Measurements from ENCODE around the gene MAPKAPK5.
"Not testable (repeated sequence)": the region's sequence is repeated elsewhere in the genome, so short reads cannot be mapped to it uniquely, and the experiment has no call there.

Gene MAPKAPK5

GRCh38 chr12:111826992-111827391 is 15.0 kb upstream of the MAPKAPK5 start:
- Histone ChIP-seq H3K4me1 (ENCODE audit: insufficient read depth, low read length, poor library complexity, severe bottlenecking) (no peaks in the 10 kb centered on the region), H3K9me3 (ENCODE audit: insufficient read depth, low read depth, low read length) (no peaks in the 10 kb centered on the region), H4K20me1 (ENCODE audit: insufficient read depth, low read length, poor library complexity, severe bottlenecking) (no peaks in the 10 kb centered on the region), H3K4me2 (ENCODE audit: low read depth, low read length, poor library complexity, severe bottlenecking) (no peak overlapping the region), H3K79me2 (ENCODE audit: insufficient read depth, low read length) (no peaks in the 10 kb centered on the region), H3K9ac (ENCODE audit: low read depth, low read length, poor library complexity, severe bottlenecking) (no peak overlapping the region), H2AFZ (ENCODE audit: low read length) (no peak overlapping the region), H3F3A (ENCODE audit: low read depth) (no peaks in the 10 kb centered on the region), H3K27me3 (ENCODE audit: insufficient read depth, low read length, poor library complexity, severe bottlenecking) (no peaks in the 10 kb centered on the region), H3K9me2 (replicated peaks; ENCODE audit: low read depth, low read length) (no peaks in the 10 kb centered on the region), H3K36me3 (ENCODE audit: insufficient read depth, low read length) (no peaks in the 10 kb centered on the region), H3K4me3 (ENCODE audit: low read length, poor library complexity, severe bottlenecking) (no peak overlapping the region)
- TF ChIP-seq EZH2phosphoT487 (IDR thresholded peaks at IDR 0.05; ENCODE audit: borderline replicate concordance) (no peak), CTCF (conservative IDR thresholded peaks at IDR 0.05; ENCODE audit: low read length) (no peak)

- H3K36me3 ChIP-seq (ENCODE audit: insufficient read depth, low read length), result no peaks in the 10 kb centered on the region
- H3K9me3 ChIP-seq (ENCODE audit: insufficient read depth, low read depth, low read length), result no peaks in the 10 kb centered on the region
- H3K4me1 ChIP-seq (ENCODE audit: insufficient read depth, low read length, poor library complexity, severe bottlenecking), result no peaks in the 10 kb centered on the region
- H3F3A ChIP-seq (ENCODE audit: low read depth), result no peaks in the 10 kb centered on the region
- H3K9me2 ChIP-seq (replicated peaks; ENCODE audit: low read depth, low read length), result no peaks in the 10 kb centered on the region
- H3K9ac ChIP-seq (ENCODE audit: low read depth, low read length, poor library complexity, severe bottlenecking), result no peak overlapping the region
- H2AFZ ChIP-seq (ENCODE audit: low read length), result no peak overlapping the region
- no peaks in the 10 kb centered on the region for H3K79me2 ChIP-seq (ENCODE audit: insufficient read depth, low read length)
- no peak overlapping the region for H3K4me2 ChIP-seq (ENCODE audit: low read depth, low read length, poor library complexity, severe bottlenecking)
- no peak overlapping the region for H3K4me3 ChIP-seq (ENCODE audit: low read length, poor library complexity, severe bottlenecking)
- no peaks in the 10 kb centered on the region for H4K20me1 ChIP-seq (ENCODE audit: insufficient read depth, low read length, poor library complexity, severe bottlenecking)
- no peaks in the 10 kb centered on the region for H3K27me3 ChIP-seq (ENCODE audit: insufficient read depth, low read length, poor library complexity, severe bottlenecking)
- TF ChIP-seq CTCF (conservative IDR thresholded peaks at IDR 0.05; ENCODE audit: low read length) (no peak), EZH2phosphoT487 (IDR thresholded peaks at IDR 0.05; ENCODE audit: borderline replicate concordance) (no peak)
Observed at GRCh38 chr12:111827907-111828306, 14.1 kb upstream of the MAPKAPK5 start.

- Histone ChIP-seq H3K9me2 (replicated peaks; ENCODE audit: low read depth, low read length) (no peaks in the 10 kb centered on the region), H3K4me1 (ENCODE audit: insufficient read depth, low read length, poor library complexity, severe bottlenecking) (no peaks in the 10 kb centered on the region), H3K4me2 (ENCODE audit: low read depth, low read length, poor library complexity, severe bottlenecking) (no peak overlapping the region), H3K79me2 (ENCODE audit: insufficient read depth, low read length) (no peaks in the 10 kb centered on the region), H3K4me3 (ENCODE audit: low read length, poor library complexity, severe bottlenecking) (no peak overlapping the region), H2AFZ (ENCODE audit: low read length) (no peak overlapping the region), H4K20me1 (ENCODE audit: insufficient read depth, low read length, poor library complexity, severe bottlenecking) (no peaks in the 10 kb centered on the region), H3K9ac (ENCODE audit: low read depth, low read length, poor library complexity, severe bottlenecking) (no peak overlapping the region), H3K27me3 (ENCODE audit: insufficient read depth, low read length, poor library complexity, severe bottlenecking) (no peaks in the 10 kb centered on the region), H3F3A (ENCODE audit: low read depth) (no peaks in the 10 kb centered on the region), H3K9me3 (ENCODE audit: insufficient read depth, low read depth, low read length) (no peaks in the 10 kb centered on the region), H3K36me3 (ENCODE audit: insufficient read depth, low read length) (no peaks in the 10 kb centered on the region)
- no peak for TF ChIP-seq EZH2phosphoT487 (IDR thresholded peaks at IDR 0.05; ENCODE audit: borderline replicate concordance)
- no peak for TF ChIP-seq CTCF (conservative IDR thresholded peaks at IDR 0.05; ENCODE audit: low read length)
Observed at GRCh38 chr12:111828338-111828979, 13.6 kb upstream of the MAPKAPK5 start.

GRCh38 chr12:111829635-111830034 is 12.4 kb upstream of the MAPKAPK5 start:
- not testable (repeated sequence) for H4K20me1 ChIP-seq (ENCODE audit: insufficient read depth, low read length, poor library complexity, severe bottlenecking); H3K4me2 ChIP-seq (ENCODE audit: low read depth, low read length, poor library complexity, severe bottlenecking); H3K4me3 ChIP-seq (ENCODE audit: low read length, poor library complexity, severe bottlenecking); H3K27me3 ChIP-seq (ENCODE audit: insufficient read depth, low read length, poor library complexity, severe bottlenecking); H2AFZ ChIP-seq (ENCODE audit: low read length); H3K9me2 ChIP-seq (replicated peaks; ENCODE audit: low read depth, low read length); H3K36me3 ChIP-seq (ENCODE audit: insufficient read depth, low read length); H3K79me2 ChIP-seq (ENCODE audit: insufficient read depth, low read length); H3K4me1 ChIP-seq (ENCODE audit: insufficient read depth, low read length, poor library complexity, severe bottlenecking); H3K9me3 ChIP-seq (ENCODE audit: insufficient read depth, low read depth, low read length); H3K9ac ChIP-seq (ENCODE audit: low read depth, low read length, poor library complexity, severe bottlenecking); H3F3A ChIP-seq (ENCODE audit: low read depth)

- H3K4me1 ChIP-seq (ENCODE audit: insufficient read depth, low read length, poor library complexity, severe bottlenecking); H4K20me1 ChIP-seq (ENCODE audit: insufficient read depth, low read length, poor library complexity, severe bottlenecking); H3K4me3 ChIP-seq (ENCODE audit: low read length, poor library complexity, severe bottlenecking); H3K79me2 ChIP-seq (ENCODE audit: insufficient read depth, low read length); H3K36me3 ChIP-seq (ENCODE audit: insufficient read depth, low read length); H3K4me2 ChIP-seq (ENCODE audit: low read depth, low read length, poor library complexity, severe bottlenecking); H3K9me3 ChIP-seq (ENCODE audit: insufficient read depth, low read depth, low read length); H3K9me2 ChIP-seq (replicated peaks; ENCODE audit: low read depth, low read length); H3K27me3 ChIP-seq (ENCODE audit: insufficient read depth, low read length, poor library complexity, severe bottlenecking); H3K9ac ChIP-seq (ENCODE audit: low read depth, low read length, poor library complexity, severe bottlenecking); H3F3A ChIP-seq (ENCODE audit: low read depth); H2AFZ ChIP-seq (ENCODE audit: low read length): not testable (repeated sequence)
Observed at GRCh38 chr12:111834740-111835386, 7.2 kb upstream of the MAPKAPK5 start.

Measured in Loucy (cell line).